ENCODE measurements around the gene RNPS1.
"Not testable (repeated sequence)": the region's sequence is repeated elsewhere in the genome, so short reads cannot be mapped to it uniquely, and the experiment has no call there.

DNA sequence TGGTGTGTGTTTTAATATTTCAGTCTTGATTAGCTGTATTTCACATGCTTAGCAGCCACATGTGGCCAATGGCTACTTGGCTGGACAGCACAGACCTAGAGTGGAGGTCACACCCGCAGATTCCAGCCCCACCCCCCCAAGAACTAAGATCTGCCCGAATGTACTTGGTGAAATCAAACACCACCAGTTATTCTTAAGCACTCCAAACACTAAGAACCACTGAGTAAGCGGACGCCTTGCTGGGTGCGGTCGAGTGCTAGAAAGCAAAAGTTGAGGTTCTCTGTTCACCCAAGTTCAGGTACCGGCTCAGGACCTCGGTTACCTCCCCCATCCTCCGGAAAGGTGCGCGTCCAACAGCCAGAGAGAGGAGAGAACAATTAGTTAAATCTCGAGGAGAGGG, 1.0 kb downstream of the RNPS1 start:
- TF ChIP-seq, protein P1, sequence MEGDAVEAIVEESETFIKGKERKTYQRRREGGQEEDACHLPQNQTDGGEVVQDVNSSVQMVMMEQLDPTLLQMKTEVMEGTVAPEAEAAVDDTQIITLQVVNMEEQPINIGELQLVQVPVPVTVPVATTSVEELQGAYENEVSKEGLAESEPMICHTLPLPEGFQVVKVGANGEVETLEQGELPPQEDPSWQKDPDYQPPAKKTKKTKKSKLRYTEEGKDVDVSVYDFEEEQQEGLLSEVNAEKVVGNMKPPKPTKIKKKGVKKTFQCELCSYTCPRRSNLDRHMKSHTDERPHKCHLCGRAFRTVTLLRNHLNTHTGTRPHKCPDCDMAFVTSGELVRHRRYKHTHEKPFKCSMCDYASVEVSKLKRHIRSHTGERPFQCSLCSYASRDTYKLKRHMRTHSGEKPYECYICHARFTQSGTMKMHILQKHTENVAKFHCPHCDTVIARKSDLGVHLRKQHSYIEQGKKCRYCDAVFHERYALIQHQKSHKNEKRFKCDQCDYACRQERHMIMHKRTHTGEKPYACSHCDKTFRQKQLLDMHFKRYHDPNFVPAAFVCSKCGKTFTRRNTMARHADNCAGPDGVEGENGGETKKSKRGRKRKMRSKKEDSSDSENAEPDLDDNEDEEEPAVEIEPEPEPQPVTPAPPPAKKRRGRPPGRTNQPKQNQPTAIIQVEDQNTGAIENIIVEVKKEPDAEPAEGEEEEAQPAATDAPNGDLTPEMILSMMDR (IDR thresholded peaks at IDR 0.05), result not testable (repeated sequence)
- not testable (repeated sequence) for TF ChIP-seq ZFX (IDR thresholded peaks at IDR 0.05; ENCODE audit: borderline replicate concordance)

Measured in 22Rv1 (cell line).